Measurements from ENCODE around the gene C6orf89. TPM values are rescaled to one million over a fixed set of nuclear protein-coding genes. Genes with fewer than 3 reads are reported as not detected.

The C6orf89 gene
- total RNA-seq, 1 experiment from 2014 or later = 11.8 TPM

- no peak for TF ChIP-seq CTCF (conservative IDR thresholded peaks at IDR 0.05)
- Mint-ChIP-seq H3K36me3 (ENCODE audit: insufficient read depth in 1 of 3, low read depth in 3 of 3) (no peaks in the 10 kb centered on the region; a peak in 2 of 7 replicates), H3K4me1 (peaks cover 30 to 41% of the 10 kb centered on the region in 2 experiments), H3K4me3 (no peak overlapping the region), H3K27me3 (ENCODE audit: low read depth) (peaks cover 32% of the 10 kb centered on the region), H3K9me3 (no peaks in the 10 kb centered on the region), H3K27ac (peak overlapping the region in 1 of 3 experiments; percentile 52; a peak in 1 of 7 replicates)
- H3K23ac ChIP-seq (ENCODE audit: insufficient read length, low read depth, low read length) = no peak overlapping the region
- H3K79me2 ChIP-seq (ENCODE audit: insufficient read depth, low read length) = no peaks in the 10 kb centered on the region
- no peak overlapping the region for H3K9ac ChIP-seq (ENCODE audit: extremely low read depth, insufficient read length, low read length)
- H3T11ph ChIP-seq (ENCODE audit: low read length) = no peak overlapping the region
- no peak overlapping the region for H3K4me2 ChIP-seq (ENCODE audit: insufficient read depth, insufficient read length, low read length)
- no peak overlapping the region for H3K56ac ChIP-seq (ENCODE audit: insufficient read length, low read depth, low read length)
- no peak overlapping the region for H3K27ac ChIP-seq (ENCODE audit: insufficient read length, low read depth, low read length)
- no CpG with 5 or more reads among the region's 4 CpGs for WGBS (ENCODE audit: extremely low coverage, insufficient read length, low lambda C conversion rate)
- H2BK20ac ChIP-seq (ENCODE audit: low read depth, low read length, poor library complexity, severe bottlenecking) = no peak overlapping the region
- no peaks in the 10 kb centered on the region for H4K20me1 ChIP-seq (ENCODE audit: control insufficient read depth, insufficient read depth, insufficient read length)
- no peaks in the 10 kb centered on the region; the same call in 1 of the 2 replicates for H3K4me1 ChIP-seq (ENCODE audit: insufficient read depth, low read length)
- peaks cover 5% of the 10 kb centered on the region; the same call in 1 of the 2 replicates for H3K27me3 ChIP-seq (ENCODE audit: insufficient read depth, low read length)
- no peaks in the 10 kb centered on the region for H3K79me1 ChIP-seq (ENCODE audit: insufficient read depth, low read depth, low read length, poor library complexity, severe bottlenecking)
- peaks cover 11% of the 10 kb centered on the region for H3K23me2 ChIP-seq (ENCODE audit: insufficient read length, low read depth, low read length, poor library complexity, severe bottlenecking)
- no peak overlapping the region for H2BK120ac ChIP-seq (ENCODE audit: low read depth, low read length, poor library complexity, severe bottlenecking)
- H3K4ac ChIP-seq (ENCODE audit: low read depth, low read length) = no peak overlapping the region
- no peak overlapping the region for H4K91ac ChIP-seq (ENCODE audit: insufficient read length, low read depth, low read length)
- H2AFZ ChIP-seq (ENCODE audit: low read length) = no peak overlapping the region
- H3K14ac ChIP-seq (ENCODE audit: insufficient read depth, low read length) = no peak overlapping the region
- no peak overlapping the region for H2AK5ac ChIP-seq (ENCODE audit: insufficient read length, low read length)
- no peak overlapping the region for H2BK15ac ChIP-seq (ENCODE audit: low read depth, low read length)
- H2BK5ac ChIP-seq (ENCODE audit: insufficient read length, low read length) = no peak overlapping the region
- no peak for DNase-seq
- H3K9me3 ChIP-seq (ENCODE audit: control insufficient read depth, low read depth, low read length) = no peaks in the 10 kb centered on the region
- H4K8ac ChIP-seq (replicated peaks; ENCODE audit: insufficient read length, low read depth, low read length) = no peak overlapping the region
- no peak overlapping the region for H2BK12ac ChIP-seq (ENCODE audit: insufficient read length, low read depth, low read length)
- H3K18ac ChIP-seq (ENCODE audit: insufficient read length, low read depth, low read length) = no peak overlapping the region
- H4K5ac ChIP-seq (ENCODE audit: insufficient read length, low read depth, low read length) = no peak overlapping the region
Observed at GRCh38 chr6:36845233-36845632, 40.5 kb upstream of the C6orf89 start.

Data from H9 (cell line).